Ammon's horn (tissue), 1 donor: ENCODE results near the gene TMPRSS7.
"Not testable (repeated sequence)": the region's sequence is repeated elsewhere in the genome, so short reads cannot be mapped to it uniquely, and the experiment has no call there.

Source experiments
- DNase-seq: peaks from one replicate; pipeline ENCODE4 v3.0.0-alpha.2; 2016; ENCODE audit warnings: low spot score

The TMPRSS7 gene

GRCh38 chr3:112013058-112013783 is 21.3 kb upstream of the TMPRSS7 start:
- DNase-seq, result peak; percentile 89

- DNase-seq, result no peak
Measured at GRCh38 chr3:112013784-112014143, 20.8 kb upstream of the TMPRSS7 start.

GRCh38 chr3:112017091-112017490 is 17.4 kb upstream of the TMPRSS7 start:
- DNase-seq, result no peak

GRCh38 chr3:112018712-112019111 is 15.8 kb upstream of the TMPRSS7 start:
- DNase-seq, result no peak

GRCh38 chr3:112019716-112020115 is 14.8 kb upstream of the TMPRSS7 start:
- DNase-seq, result no peak

GRCh38 chr3:112020674-112021085 is 13.9 kb upstream of the TMPRSS7 start:
- DNase-seq, result no peak

GRCh38 chr3:112027142-112027541 is 7.4 kb upstream of the TMPRSS7 start:
- DNase-seq, result no peak

GRCh38 chr3:112027826-112028225 is 6.7 kb upstream of the TMPRSS7 start:
- no peak for DNase-seq

GRCh38 chr3:112030901-112031300 is 3.6 kb upstream of the TMPRSS7 start:
- DNase-seq, result no peak

GRCh38 chr3:112032098-112032731 is 2.3 kb upstream of the TMPRSS7 start:
- DNase-seq, result no peak

- no peak for DNase-seq
Measured at GRCh38 chr3:112035241-112035640, 705 bp downstream of the TMPRSS7 start.

GRCh38 chr3:112037194-112037593 is 2.7 kb downstream of the TMPRSS7 start:
- not testable (repeated sequence) for DNase-seq

- DNase-seq, result peak; percentile 53
Measured at GRCh38 chr3:112038863-112039262, 4.3 kb downstream of the TMPRSS7 start.

- DNase-seq, result no peak
Measured at GRCh38 chr3:112041321-112041720, 6.8 kb downstream of the TMPRSS7 start.

GRCh38 chr3:112042842-112043280 is 8.3 kb downstream of the TMPRSS7 start:
- DNase-seq, result no peak

GRCh38 chr3:112043621-112044201 is 9.2 kb downstream of the TMPRSS7 start:
- DNase-seq, result peak; percentile 86

GRCh38 chr3:112046599-112046998 is 12.1 kb downstream of the TMPRSS7 start:
- DNase-seq, result no peak

GRCh38 chr3:112047264-112047663 is 12.7 kb downstream of the TMPRSS7 start:
- DNase-seq, result no peak

GRCh38 chr3:112048911-112049310 is 14.4 kb downstream of the TMPRSS7 start:
- no peak for DNase-seq

GRCh38 chr3:112053229-112053628 is 18.7 kb downstream of the TMPRSS7 start:
- DNase-seq, result no peak

GRCh38 chr3:112056451-112056929 is 22.0 kb downstream of the TMPRSS7 start:
- no peak for DNase-seq

GRCh38 chr3:112059497-112059896 is 25.0 kb downstream of the TMPRSS7 start:
- DNase-seq, result no peak

GRCh38 chr3:112061152-112061551 is 26.6 kb downstream of the TMPRSS7 start:
- no peak for DNase-seq
